ENCODE measurements around the gene PNPO. TPM values are rescaled to one million over a fixed set of nuclear protein-coding genes. Genes with fewer than 3 reads are reported as not detected.

PNPO gene
- total and polyA plus RNA-seq, 2 of the 8 experiments (the other 6 are each of a cell fraction or from before 2014, with no cell fraction given) = 7.0 to 8.1 TPM

- no peak overlapping the region for H2AFZ ChIP-seq (ENCODE audit: low read length)
- H3K79me2 ChIP-seq (ENCODE audit: control insufficient read depth in 1 of 2, insufficient read depth in 2 of 2, low read length in 2 of 2) = no peaks in the 10 kb centered on the region
- FAIRE-seq = no peak
- H4K5ac ChIP-seq (ENCODE audit: insufficient read length, low read depth, low read length) = no peak overlapping the region
- no peak overlapping the region for H3K4me3 ChIP-seq (ENCODE audit: extremely low read depth in 1 of 4, insufficient read depth in 2 of 4, low read depth in 3 of 4, low read length in 4 of 4)
- H3K14ac ChIP-seq (ENCODE audit: insufficient read length) = no peak overlapping the region
- CTCF ChIA-PET (ENCODE audit: partially characterized antibody) = interaction anchor here (0.6 to 40.5 kb wide), 11 partner anchors 12 to 139 kb away, joined by 3 to 1010 read pairs (median 3); partner anchors contain the start of genes CDK5RAP3, PNPO and PRR15L
- 87% methylated on average over 11 of the region's 11 CpGs; no CpG with 5 or more reads in 1 of the 2 experiments for WGBS, 2 experiments (ENCODE audit: extremely low coverage in 1 of 2, insufficient coverage in 1 of 2, insufficient read length in 1 of 2, insufficient replicate concordance in 2 of 2, low coverage in 1 of 2, low lambda C conversion rate in 2 of 2, missing lambda C conversion rate in 1 of 2)
- no peak overlapping the region for H3K56ac ChIP-seq (replicated peaks; ENCODE audit: insufficient read length, low read depth, low read length)
- H3K36me3 ChIP-seq (ENCODE audit: control insufficient read depth in 2 of 4, insufficient read depth in 4 of 4, low read length in 3 of 4) = peaks cover 18 to 56% (median 37%) of the 10 kb centered on the region in 4 experiments; a peak in 7 of 8 replicates
- H3K27me3 ChIP-seq (replicated peaks in 1 of 4; ENCODE audit: control insufficient read depth in 3 of 4, extremely low read depth in 1 of 4, insufficient read depth in 3 of 4, low read length in 3 of 4) = no peaks in the 10 kb centered on the region
- no peak overlapping the region for H3K23ac ChIP-seq (ENCODE audit: insufficient read length)
- H2BK120ac ChIP-seq (replicated peaks; ENCODE audit: low read depth, low read length) = no peak overlapping the region
- H4K20me1 ChIP-seq (replicated peaks in 1 of 2; ENCODE audit: control insufficient read depth in 1 of 2, insufficient read depth in 2 of 2, low read length in 2 of 2) = no peaks in the 10 kb centered on the region
- H2AK5ac ChIP-seq (ENCODE audit: low read depth, low read length) = no peak overlapping the region
- H3K4me1 ChIP-seq (replicated peaks in 1 of 4; ENCODE audit: control insufficient read depth in 3 of 4, insufficient read depth in 4 of 4, low read length in 3 of 4) = peaks cover 6 to 13% (median 10%) of the 10 kb centered on the region in 4 experiments
- no peaks in the 10 kb centered on the region for H3K23me2 ChIP-seq (ENCODE audit: low read depth, low read length)
- H3K9ac ChIP-seq (replicated peaks in 1 of 4; ENCODE audit: extremely low read depth in 1 of 4, low read depth in 3 of 4, low read length in 3 of 4) = no peak overlapping the region
- peaks cover 3% of the 10 kb centered on the region; the same call in 1 of the 2 replicates for H3K79me1 ChIP-seq (ENCODE audit: low read depth, low read length)
- H2BK20ac ChIP-seq (ENCODE audit: low read length) = no peak overlapping the region
- TF ChIP-seq ATF3 (IDR thresholded peaks at IDR 0.05; ENCODE audit: insufficient read depth, low read depth, low read length) (no peak), MAFK (IDR thresholded peaks at IDR 0.05; ENCODE audit: low read depth, low read length) (no peak), BACH1 (IDR thresholded peaks at IDR 0.05; ENCODE audit: low read length) (no peak), NRF1 (IDR thresholded peaks at IDR 0.05; ENCODE audit: low read depth, low read length) (no peak), CBX8 (IDR thresholded peaks at IDR 0.05; ENCODE audit: borderline replicate concordance, low read depth, low read length) (no peak), POU5F1 (IDR thresholded peaks at IDR 0.05; ENCODE audit: low read depth, low read length) (no peak), CTBP2 (IDR thresholded peaks at IDR 0.05; ENCODE audit: borderline replicate concordance, insufficient read depth, insufficient read length, low read length) (no peak), SIX5 (IDR thresholded peaks at IDR 0.05; ENCODE audit: low read depth, low read length) (no peak)
- no peak overlapping the region for H4K91ac ChIP-seq (replicated peaks; ENCODE audit: insufficient read length, low read length)
- POLR2A ChIA-PET (ENCODE audit: partially characterized antibody) = interaction anchor here (1.0 to 2.5 kb wide), 5 partner anchors 12 to 87 kb away, joined by 3 to 12 read pairs (median 3); partner anchors contain the start of gene CDK5RAP3
- no peak overlapping the region for H3K18ac ChIP-seq (ENCODE audit: extremely low read depth, low read length)
- no peak overlapping the region for H2BK5ac ChIP-seq (ENCODE audit: low read depth, low read length)
- H3K4ac ChIP-seq (replicated peaks; ENCODE audit: insufficient read length, low read depth, low read length) = no peak overlapping the region
- H3K4me2 ChIP-seq (ENCODE audit: insufficient read depth in 1 of 2, low read depth in 2 of 2, low read length in 2 of 2) = no peak overlapping the region
- H4K8ac ChIP-seq (ENCODE audit: extremely low read depth, insufficient read depth, low read length) = no peak overlapping the region
- 0 out of 2 replicates have a peak overlapping the region, but pooled peaks have one; percentile 22 for H3K27ac ChIP-seq (ENCODE audit: low read depth, low read length)
- no peak overlapping the region for H2BK15ac ChIP-seq (ENCODE audit: low read length)
- H2BK12ac ChIP-seq (ENCODE audit: low read depth, low read length) = no peak overlapping the region
- no peak for DNase-seq (ENCODE audit: low read depth in 1 of 2, low spot score in 2 of 2)
- no peaks in the 10 kb centered on the region for H3K9me3 ChIP-seq (ENCODE audit: insufficient read depth in 2 of 2, low read depth in 1 of 2, low read length in 1 of 2)
Observed at GRCh38 chr17:47983492-47984223, 42.3 kb downstream of the PNPO start.

Data from H1 (cell line).